ENCODE data around the gene TBC1D5.

TBC1D5 gene

DNA sequence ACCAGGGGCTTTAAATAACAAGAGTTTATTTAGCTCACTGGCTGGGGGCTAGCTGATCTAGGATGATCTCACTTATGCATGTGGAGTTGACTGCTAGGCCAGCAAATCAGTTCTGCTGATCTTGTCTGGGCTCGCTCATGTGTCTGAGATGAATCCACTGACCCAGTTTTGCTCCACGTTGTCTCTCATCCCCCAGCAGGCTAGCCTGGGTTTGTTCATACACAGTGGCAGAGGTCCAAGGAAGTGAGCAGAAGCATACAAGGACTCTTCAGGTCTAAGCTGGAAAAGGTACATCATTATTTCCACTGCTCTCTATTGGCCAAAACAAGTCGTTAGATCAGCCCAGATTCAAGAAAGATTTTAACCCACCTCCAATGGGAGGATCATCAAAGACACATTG is 619.7 kb downstream of the TBC1D5 start:
- no peak for DNase-seq

DNA sequence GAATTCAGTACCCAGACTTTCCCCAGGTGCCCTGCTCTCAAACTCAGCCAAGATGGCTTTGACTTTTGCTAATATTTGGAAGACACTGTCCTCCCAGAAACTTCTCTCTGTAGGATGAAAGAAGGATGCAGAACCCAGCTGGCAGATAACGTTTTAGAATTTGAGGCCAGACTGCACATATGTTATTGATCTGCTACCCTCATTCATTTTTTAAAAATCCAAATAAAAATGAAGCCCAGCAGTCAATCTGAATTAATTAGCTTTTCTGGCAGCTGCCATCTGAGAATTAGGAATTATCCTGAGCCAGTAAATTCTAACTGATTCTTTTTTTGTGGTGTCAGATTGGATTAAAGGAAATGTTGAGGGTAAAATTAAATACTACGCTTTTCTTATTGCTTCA is 621.1 kb downstream of the TBC1D5 start:
- DNase-seq, result no peak

DNA sequence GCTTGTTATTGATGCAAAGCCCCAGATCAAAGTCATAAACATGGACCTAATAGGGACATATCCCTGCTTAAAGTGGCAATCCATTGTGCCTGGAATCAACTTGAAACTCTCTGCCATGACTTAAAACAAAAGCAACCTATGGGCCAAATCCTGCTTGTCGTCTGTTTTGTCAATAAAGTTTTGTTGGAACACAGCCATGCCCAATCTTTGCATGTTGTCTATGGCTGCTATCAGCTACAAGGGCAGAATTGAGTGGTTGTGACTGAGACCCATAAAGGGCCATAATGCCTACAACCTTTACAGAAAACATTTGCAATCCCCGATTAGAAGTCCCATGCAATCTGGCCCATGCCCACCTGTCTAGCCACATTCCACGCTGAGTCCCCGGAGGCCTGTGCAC is 622.3 kb downstream of the TBC1D5 start:
- no peak for DNase-seq

DNA sequence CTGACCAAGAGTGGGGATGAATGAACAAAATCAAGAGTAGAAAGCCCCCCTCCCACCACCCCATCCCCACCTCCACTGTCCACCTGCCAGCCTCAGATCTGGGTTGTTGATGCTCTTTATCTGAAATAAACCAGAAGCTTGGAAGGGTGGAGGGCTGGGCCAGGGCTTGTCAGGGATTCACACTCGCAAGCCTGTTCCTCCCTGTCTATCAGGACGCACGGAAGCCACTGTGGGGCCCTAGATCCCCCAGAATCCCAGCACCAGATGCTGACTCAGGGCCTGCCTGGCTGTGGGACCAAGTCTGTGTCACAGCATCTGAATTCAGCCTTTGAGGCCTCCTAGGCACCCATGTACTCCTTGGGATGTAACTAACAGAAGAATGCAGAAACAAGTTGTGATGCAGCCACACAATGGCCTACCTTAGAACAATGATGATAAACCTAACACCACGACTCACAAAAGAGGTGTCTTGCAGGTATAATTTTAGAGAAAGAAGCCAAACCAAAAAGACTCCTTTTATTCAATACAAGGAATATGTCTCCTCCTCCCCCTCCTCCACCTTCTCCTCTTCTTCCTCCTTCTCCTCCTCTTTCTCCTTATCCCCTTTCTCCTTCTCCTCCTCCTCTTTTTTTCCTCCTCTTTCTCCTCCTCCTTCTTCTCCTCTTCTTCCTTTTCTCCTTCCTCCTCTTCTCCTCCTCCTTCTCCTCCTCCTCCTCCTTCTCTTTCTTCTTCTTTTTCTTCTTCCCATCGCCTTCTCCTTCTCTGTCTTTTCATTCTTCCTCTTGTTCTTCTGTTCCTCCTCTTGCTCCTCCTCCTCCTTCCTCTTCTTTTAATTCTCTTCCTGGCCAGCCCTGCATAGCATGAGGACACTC is 623.0 kb downstream of the TBC1D5 start:
- no peak for DNase-seq

DNA sequence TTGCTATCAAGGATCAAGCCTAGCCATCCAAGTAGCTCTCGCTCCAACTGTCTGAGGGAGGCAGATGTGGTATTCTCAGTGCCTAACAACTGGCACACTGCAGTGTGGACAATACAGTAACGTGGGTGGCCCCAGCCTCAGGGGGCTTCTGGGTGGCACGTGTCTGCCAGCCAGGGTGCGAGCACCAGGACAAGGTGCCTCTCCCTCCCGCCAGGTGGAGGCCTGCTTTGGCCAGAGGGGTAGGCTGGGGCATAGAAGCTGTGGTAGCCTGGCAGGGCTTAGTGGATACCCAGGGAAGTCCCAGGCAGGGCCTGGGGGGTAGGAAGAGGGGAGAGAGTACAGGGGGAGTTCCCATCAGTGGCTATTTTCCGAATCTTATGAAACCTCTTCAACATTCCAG is 623.7 kb downstream of the TBC1D5 start:
- no peak for DNase-seq

DNA sequence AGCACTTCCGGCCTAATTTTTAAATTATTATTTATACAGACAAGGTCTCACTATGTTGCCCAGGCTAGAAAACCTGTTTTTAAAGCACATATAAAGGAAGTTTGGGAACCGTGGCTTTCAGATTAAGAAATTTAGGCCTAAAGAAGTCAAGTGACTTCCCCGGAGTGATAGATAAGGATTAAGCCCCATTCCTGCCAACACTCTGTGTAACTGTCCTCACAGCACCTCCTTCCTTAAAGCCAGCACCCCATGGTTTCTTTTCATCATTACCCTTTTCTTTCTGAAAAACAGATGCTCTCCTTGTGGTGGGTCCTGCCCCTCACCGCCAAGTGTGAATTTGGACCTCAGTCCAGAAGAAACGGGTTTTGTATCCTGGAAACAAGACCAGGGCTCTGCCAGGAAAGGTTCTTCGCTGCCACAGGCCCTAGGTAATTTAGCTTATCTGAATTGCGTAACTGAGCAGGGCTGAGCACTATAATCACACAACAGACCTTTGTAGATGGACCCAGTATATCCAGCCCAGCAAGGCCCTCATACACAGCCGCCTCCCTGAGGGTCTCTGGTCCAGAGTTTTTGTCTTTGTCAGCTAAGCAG is 626.3 kb downstream of the TBC1D5 start:
- no peak for DNase-seq

DNA sequence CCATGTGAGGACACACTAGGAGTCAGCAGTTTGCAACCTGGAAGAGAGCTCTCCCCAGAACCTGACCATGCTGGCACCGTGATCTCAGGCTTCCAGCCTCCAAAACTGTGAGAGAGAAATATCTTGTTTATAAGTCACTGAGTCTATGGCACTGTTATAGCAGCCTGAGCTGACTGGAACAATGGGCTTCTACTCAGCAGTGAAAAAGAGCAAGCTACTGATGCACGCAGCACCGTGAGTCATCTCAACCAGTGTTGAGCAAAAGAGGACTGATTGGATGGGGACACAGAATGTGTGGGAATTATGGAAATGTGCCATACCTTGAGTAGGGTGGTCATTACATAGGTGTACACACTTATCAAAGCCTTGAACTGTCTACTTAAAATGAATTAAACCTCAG is 627.2 kb downstream of the TBC1D5 start:
- no peak for DNase-seq

DNA sequence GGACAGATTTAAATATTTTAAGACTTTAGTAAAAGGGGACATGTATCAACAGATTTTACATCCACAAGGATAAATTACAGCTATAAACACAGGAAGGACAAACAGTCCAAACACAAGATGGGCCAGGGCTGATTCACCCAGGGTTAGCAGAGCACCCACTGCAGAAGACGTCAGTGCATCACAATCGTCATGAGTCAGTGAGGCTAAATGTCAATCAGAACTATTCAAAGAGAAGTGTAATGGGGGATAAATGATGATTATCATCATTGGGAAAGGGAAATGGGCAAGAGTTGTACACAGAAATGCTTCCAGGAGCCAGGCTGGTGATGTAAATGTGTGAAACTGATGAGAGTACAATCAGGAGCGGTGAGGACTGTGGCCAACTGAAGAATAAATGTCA is 630.8 kb downstream of the TBC1D5 start:
- no peak for DNase-seq

DNA sequence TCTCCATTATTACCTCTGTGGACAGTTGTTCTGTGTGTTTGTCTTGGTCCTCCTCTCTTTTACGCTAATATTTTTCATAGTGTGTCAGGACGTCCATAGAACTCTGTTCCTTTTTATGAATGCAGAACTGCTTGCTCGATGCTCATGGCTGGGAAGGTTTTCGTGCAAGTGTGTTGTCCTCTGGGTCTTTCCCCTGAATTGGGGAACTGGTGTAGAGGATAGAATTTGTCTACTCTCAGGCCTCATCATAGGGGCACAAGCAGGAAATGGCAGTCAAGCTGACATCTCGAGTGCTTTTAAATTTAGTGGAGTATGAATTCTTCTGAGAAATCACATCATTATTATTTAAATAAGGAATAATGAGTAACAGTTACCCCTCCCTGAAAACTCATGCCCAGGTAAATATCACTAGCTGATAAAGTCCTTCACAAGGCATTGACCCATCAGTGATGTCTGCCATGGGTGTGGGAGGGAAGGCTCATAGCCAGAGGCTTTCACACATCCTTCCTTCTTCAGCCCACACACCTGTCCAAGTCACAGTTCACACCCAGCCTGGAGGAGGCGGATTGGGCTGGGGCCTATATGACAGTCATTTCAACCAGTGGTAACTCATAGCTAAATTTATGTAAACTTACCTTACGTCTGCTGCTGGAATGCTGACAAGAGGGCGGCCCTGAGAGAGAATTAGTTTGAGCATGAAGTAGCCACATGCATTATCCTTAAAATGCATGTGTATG is 631.6 kb downstream of the TBC1D5 start:
- DNase-seq, result no peak

All from activated CD4-positive, alpha-beta T cell treated with anti-CD3 and anti-CD28 coated beads for 1 hour (primary cell).